Fibroblast of the aortic adventitia (primary cell): Measurements from ENCODE around the gene SCLY. TPM values are rescaled to one million over a fixed set of nuclear protein-coding genes. Genes with fewer than 3 reads are reported as not detected.

Source experiments
- DNase-seq: peaks from one replicate; pipeline ENCODE4 v3.0.0-alpha.2; 2010; ENCODE audit warnings: low read depth
- H3K4me3 ChIP-seq: 2 replicates; pipeline ENCODE4 v1.5.1; 2011; ENCODE audit warnings: low read depth, mild to moderate bottlenecking, control low read depth, low read length, moderate library complexity
- total RNA-seq: library from RNA; depleted of rRNA; stranded (reverse); fragments of >200 nt; gene quantifications from 2 replicates; pipeline ENCODE4 v1.2.3, GENCODE V29; 2012; ENCODE audit warnings: low replicate concordance
- TF ChIP-seq, protein P1 (sequence below): IDR thresholded peaks from 2 replicates; pipeline ENCODE4 v1.5.1; 2011; ENCODE audit warnings: mild to moderate bottlenecking, low read length, control low read depth, inconsistent platforms; ENCODE audit not compliant: insufficient read depth

Gene SCLY, protein sequence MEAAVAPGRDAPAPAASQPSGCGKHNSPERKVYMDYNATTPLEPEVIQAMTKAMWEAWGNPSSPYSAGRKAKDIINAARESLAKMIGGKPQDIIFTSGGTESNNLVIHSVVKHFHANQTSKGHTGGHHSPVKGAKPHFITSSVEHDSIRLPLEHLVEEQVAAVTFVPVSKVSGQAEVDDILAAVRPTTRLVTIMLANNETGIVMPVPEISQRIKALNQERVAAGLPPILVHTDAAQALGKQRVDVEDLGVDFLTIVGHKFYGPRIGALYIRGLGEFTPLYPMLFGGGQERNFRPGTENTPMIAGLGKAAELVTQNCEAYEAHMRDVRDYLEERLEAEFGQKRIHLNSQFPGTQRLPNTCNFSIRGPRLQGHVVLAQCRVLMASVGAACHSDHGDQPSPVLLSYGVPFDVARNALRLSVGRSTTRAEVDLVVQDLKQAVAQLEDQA
- 2.6 and 13.0 TPM in 2 replicates for total RNA-seq

DNA sequence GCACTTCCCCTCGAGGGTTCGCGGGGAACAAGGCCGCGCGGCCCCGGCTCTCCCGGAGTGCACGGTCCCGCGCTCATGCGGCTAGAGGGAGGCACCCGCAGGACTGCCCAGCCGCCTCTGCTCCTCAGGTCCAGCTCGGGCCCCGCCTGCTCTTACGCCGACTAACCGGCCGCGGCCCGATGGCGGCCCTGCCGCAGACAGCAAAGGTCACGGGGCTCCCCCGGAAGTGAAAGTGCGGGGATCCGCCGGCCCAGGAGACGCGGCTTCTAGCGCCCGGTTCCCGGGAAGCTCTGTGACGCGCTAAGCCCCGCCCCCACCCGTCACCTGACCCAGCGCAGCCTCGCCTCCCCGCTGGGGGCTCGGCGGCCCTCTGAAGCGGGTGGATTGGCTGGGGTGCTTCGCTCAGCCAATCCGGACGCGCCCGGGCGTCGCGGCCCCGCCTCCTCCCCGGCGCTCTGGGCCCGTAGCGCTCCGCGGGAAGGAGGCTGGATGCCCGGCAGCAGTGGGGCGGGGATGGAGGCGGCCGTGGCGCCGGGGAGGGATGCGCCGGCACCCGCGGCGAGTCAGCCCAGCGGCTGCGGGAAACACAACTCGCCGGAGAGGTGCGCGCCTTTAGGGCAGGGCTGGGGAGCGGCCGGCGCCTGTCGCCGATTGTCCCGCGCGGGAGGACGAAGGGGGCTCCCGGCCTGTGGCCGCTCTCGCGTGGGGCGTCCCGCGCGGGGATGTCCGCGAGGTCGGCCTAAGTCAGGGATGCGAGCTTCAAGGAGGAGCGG, at the start of gene SCLY:
SCLY (plus strand) TSS at position 460 of the 773 bp plus-strand sequence; CDS start at position 514, 54 bp downstream.
- DNase-seq, result peak; percentile 95
- TF ChIP-seq, protein P1, sequence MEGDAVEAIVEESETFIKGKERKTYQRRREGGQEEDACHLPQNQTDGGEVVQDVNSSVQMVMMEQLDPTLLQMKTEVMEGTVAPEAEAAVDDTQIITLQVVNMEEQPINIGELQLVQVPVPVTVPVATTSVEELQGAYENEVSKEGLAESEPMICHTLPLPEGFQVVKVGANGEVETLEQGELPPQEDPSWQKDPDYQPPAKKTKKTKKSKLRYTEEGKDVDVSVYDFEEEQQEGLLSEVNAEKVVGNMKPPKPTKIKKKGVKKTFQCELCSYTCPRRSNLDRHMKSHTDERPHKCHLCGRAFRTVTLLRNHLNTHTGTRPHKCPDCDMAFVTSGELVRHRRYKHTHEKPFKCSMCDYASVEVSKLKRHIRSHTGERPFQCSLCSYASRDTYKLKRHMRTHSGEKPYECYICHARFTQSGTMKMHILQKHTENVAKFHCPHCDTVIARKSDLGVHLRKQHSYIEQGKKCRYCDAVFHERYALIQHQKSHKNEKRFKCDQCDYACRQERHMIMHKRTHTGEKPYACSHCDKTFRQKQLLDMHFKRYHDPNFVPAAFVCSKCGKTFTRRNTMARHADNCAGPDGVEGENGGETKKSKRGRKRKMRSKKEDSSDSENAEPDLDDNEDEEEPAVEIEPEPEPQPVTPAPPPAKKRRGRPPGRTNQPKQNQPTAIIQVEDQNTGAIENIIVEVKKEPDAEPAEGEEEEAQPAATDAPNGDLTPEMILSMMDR, result no peak
- peak within 1 kb of the TSS; percentile 87 for H3K4me3 ChIP-seq

DNA sequence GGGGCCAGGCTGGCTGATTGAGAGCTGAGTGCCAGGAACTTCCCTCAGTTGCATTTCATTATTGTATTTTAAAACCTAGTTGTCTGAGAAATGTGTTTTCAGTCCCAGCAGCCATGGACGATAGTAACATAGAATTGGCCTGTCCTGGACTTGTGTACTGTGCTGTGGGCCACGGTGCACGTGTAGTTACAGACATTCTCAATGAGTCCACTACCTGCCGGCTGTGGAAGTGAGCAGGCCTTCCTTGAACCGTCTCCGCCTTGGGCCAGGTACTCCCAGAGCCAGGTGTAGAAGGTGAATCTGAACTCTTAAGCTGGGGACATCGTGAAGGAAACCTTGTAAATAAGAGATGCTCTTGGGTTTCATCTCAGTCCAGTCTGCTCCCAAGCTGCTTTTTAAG, 47.0 kb upstream of the SCLY start:
- TF ChIP-seq, protein P1, result no peak
- no peak for DNase-seq

DNA sequence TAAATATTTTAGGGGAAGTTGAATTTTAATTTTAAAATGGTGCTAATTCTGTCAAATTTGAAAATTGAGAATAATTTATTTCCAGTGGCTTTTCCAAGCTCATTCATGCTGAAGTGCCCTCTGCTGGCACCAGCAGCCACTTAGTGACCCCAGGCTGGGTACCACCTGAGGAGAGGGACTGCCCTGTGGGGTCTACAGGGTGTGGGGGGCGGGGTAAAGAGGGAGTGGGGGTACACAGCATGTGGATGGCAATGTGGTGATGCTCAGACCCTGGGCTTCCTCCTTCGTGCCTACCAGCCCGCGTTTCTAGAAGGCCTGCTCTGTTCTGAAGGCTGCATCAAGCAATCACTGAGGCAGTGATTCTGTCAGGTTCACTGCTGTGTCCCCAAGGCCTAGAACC, 45.1 kb upstream of the SCLY start:
- TF ChIP-seq, protein P1, result peak; percentile 15
- DNase-seq, result no peak
- no peak overlapping the region for H3K4me3 ChIP-seq

More for the DNA sequence above, 47.0 kb upstream of the SCLY start:
- H3K4me3 ChIP-seq, result no peak overlapping the region

DNA sequence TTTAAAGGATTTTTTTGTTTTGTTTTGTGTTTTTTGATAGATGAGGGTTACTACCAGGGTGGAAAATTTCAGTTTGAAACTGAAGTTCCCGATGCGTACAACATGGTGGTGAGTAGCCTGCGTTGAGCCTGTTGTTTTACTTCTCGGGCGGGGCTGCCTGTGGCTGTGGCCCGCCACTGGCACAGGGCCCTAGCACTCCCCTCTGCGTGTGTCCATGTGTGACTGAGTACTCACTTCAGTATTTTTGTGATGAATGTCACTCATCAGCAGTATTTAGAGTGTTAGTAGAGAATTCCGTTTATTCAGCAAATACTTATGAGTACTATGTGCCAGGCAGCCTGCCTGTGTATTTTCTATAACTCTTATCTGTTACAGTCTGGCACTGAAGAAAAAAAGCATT, 44.3 kb upstream of the SCLY start:
- TF ChIP-seq, protein P1, result no peak
- no peak overlapping the region for H3K4me3 ChIP-seq
- no peak for DNase-seq

DNA sequence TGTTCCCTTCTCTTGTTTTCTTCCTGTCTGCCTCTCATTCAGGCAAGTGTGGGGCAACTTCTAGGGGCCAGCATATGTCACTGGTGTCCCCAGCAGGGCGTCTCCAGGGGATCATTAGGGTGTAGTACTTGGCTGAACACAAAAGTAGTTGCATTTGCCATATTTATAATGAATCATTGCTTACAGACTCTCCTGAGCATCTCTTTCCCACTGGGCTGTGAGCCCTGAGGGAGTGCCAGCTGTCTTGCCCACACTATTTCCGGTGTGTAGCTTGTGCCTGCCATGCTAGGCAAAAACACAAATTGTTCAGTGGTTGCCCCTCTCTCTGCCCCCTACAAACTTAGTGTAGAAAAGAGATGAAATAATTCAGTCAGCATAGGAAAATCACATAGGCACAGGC, 40.8 kb upstream of the SCLY start:
- no peak overlapping the region for H3K4me3 ChIP-seq
- no peak for DNase-seq
- TF ChIP-seq, protein P1, result no peak

DNA sequence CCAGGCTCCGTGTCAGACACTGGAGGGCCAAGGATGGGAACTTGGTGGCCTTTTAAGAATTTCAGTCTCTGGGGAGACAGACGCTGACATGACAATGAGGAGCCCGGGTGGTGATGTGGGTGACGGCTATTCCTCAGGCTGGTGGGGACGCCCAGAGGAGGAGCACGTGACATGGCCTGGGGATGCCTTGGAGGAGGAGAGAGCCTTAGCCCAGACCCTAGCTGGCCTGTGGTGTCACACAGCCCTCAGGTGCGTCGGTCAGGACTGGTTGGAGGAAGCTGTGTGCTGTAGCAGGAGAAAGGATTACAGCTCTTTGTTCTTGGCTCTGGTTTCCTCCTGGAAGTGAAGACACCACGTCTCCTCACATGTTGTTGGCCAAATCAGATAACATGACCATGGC, 40.0 kb upstream of the SCLY start:
- no peak for DNase-seq
- no peak overlapping the region for H3K4me3 ChIP-seq
- TF ChIP-seq, protein P1, result no peak
